GM12878 (cell line): Measurements from ENCODE around the gene S100A4. TPM values are rescaled to one million over a fixed set of nuclear protein-coding genes. Genes with fewer than 3 reads are reported as not detected.

Experiments used
- ATF7 ChIP-seq: fragments of 450-650 bp; IDR thresholded peaks from 2 replicates; pipeline ENCODE4 v1.6.1; 2016; ENCODE audit warnings: low read depth, mild to moderate bottlenecking
- CUX1 ChIP-seq: IDR thresholded peaks from 2 replicates; pipeline ENCODE4 v1.6.1; 2012; ENCODE audit warnings: improper control_type of control experiment, low read depth, low read length; ENCODE audit not compliant: insufficient replicate concordance
- FOXK2 ChIP-seq: fragments of 450-650 bp; IDR thresholded peaks from 2 replicates; pipeline ENCODE4 v1.6.1; 2017; ENCODE audit warnings: mild to moderate bottlenecking, moderate library complexity
- GABPA ChIP-seq: IDR thresholded peaks from 2 replicates; pipeline ENCODE4 v1.6.1; 2014; ENCODE audit warnings: antibody characterized with exemption, low read depth, mild to moderate bottlenecking, inconsistent platforms
- MTA3 ChIP-seq: IDR thresholded peaks from 2 replicates; pipeline ENCODE4 v1.6.1; 2012; ENCODE audit warnings: low read length, inconsistent platforms, borderline replicate concordance
- NBN ChIP-seq: fragments of 450-650 bp; IDR thresholded peaks from 2 replicates; pipeline ENCODE4 v1.6.1; 2016
- RAD21 ChIP-seq: IDR thresholded peaks from 2 replicates; pipeline ENCODE4 v1.6.1; 2011; ENCODE audit warnings: mild to moderate bottlenecking, low read depth, low read length, moderate library complexity; ENCODE audit not compliant: insufficient read depth
- RFX5 ChIP-seq: IDR thresholded peaks from 2 replicates; pipeline ENCODE4 v1.6.1; 2011; ENCODE audit warnings: low read depth, low read length, improper control_type of control experiment
- SMAD1 ChIP-seq: fragments of 450-650 bp; IDR thresholded peaks from 2 replicates; pipeline ENCODE4 v1.6.1; 2018; ENCODE audit warnings: mild to moderate bottlenecking, low read depth; ENCODE audit not compliant: partially characterized antibody
- SPI1 ChIP-seq: IDR thresholded peaks from 2 replicates; pipeline ENCODE4 v1.6.1; 2011; ENCODE audit warnings: low read depth, mild to moderate bottlenecking, low read length, moderate library complexity, borderline replicate concordance; ENCODE audit not compliant: insufficient read depth
- polyA plus RNA-seq, 11 experiments: library from polyadenylated mRNA; depleted of rRNA in 4 of 11; unstranded in 6 of 11; stranded (reverse) in 5 of 11; fragments of >200 nt; fragmentation: Nextera tagmentation in 4 of 11; fragmentation: Illumina TruSeq in 1 of 11; extraction: Ambion mirVana in 4 of 11; extraction: Trizol in 1 of 11; gene quantifications; 1 replicate in 1 of 11; 2 replicates in 10 of 11; pipeline versions ENCODE4 v1.2.1 to v1.2.3, GENCODE V29; 2011 to 2016; ENCODE audit warnings: inconsistent platforms in 2 of 11, missing spikeins in 2 of 11, low read depth in 1 of 11
- total RNA-seq, 4 experiments: library from RNA; depleted of rRNA in 3 of 4; stranded (reverse); fragments of >200 nt in 3 of 4; fragmentation: Illumina TruSeq in 1 of 4; extraction: Trizol in 1 of 4; gene quantifications; 2 replicates each; pipeline versions ENCODE4 v1.2.1 to v1.2.3, GENCODE V29; 2013 to 2021

S100A4 gene
- total and polyA plus RNA-seq, 10 of the 15 experiments (the other 5 are each of a cell fraction or from before 2014, with no cell fraction given), result 4.3 to 104 (median 27.3) TPM

- no peak for TF ChIP-seq CUX1
- TF ChIP-seq FOXK2, result no peak
- TF ChIP-seq SPI1, result no peak
- TF ChIP-seq RAD21, result no peak
- TF ChIP-seq GABPA, result no peak
- TF ChIP-seq NBN, result no peak
- no peak for TF ChIP-seq MTA3
- no peak for TF ChIP-seq RFX5
- TF ChIP-seq SMAD1, result no peak
- no peak for TF ChIP-seq ATF7
Measured at GRCh38 chr1:153571706-153572105, 26.1 kb upstream of the S100A4 start (continued).
